GM03348 (cell line): ENCODE results near the gene HRH3.

Experiments used
- DNase-seq: peaks from one replicate; pipeline ENCODE4 v3.0.0; 2012; ENCODE audit warnings: low spot score

HRH3 gene

GRCh38 chr20:62215020-62215990 is 4.8 kb downstream of the HRH3 start:
- no peak for DNase-seq

- DNase-seq: no peak
Observed at GRCh38 chr20:62214067-62214466, 6.0 kb downstream of the HRH3 start.

- DNase-seq: no peak
Observed at GRCh38 chr20:62212299-62212698, 7.8 kb downstream of the HRH3 start.

GRCh38 chr20:62211769-62212288 is 8.2 kb downstream of the HRH3 start:
- no peak for DNase-seq

GRCh38 chr20:62211216-62211615 is 8.9 kb downstream of the HRH3 start:
- DNase-seq: no peak

GRCh38 chr20:62210496-62210855 is 9.6 kb downstream of the HRH3 start:
- no peak for DNase-seq

- DNase-seq: no peak
Observed at GRCh38 chr20:62209850-62210495, 10.1 kb downstream of the HRH3 start.

- no peak for DNase-seq
Observed at GRCh38 chr20:62208795-62209755, 11.0 kb downstream of the HRH3 start.

- DNase-seq: no peak
Observed at GRCh38 chr20:62208061-62208794, 11.8 kb downstream of the HRH3 start.

- no peak for DNase-seq
Observed at GRCh38 chr20:62206388-62206775, 13.7 kb downstream of the HRH3 start.

- no peak for DNase-seq
Observed at GRCh38 chr20:62205618-62206387, 14.3 kb downstream of the HRH3 start.

GRCh38 chr20:62203378-62204030 is 16.6 kb downstream of the HRH3 start:
- DNase-seq: no peak

GRCh38 chr20:62202676-62203377 is 17.3 kb downstream of the HRH3 start:
- DNase-seq: no peak

- DNase-seq: no peak
Observed at GRCh38 chr20:62202083-62202395, 18.0 kb downstream of the HRH3 start.

GRCh38 chr20:62201173-62202082 is 18.6 kb downstream of the HRH3 start:
- DNase-seq: no peak

- no peak for DNase-seq
Observed at GRCh38 chr20:62200491-62201172, 19.4 kb downstream of the HRH3 start.

- DNase-seq: no peak
Observed at GRCh38 chr20:62198931-62199330, 21.1 kb downstream of the HRH3 start.

- DNase-seq: no peak
Observed at GRCh38 chr20:62198496-62198895, 21.6 kb downstream of the HRH3 start.
